ENCODE results near the gene TBC1D22A. TPM values are rescaled to one million over a fixed set of nuclear protein-coding genes. Genes with fewer than 3 reads are reported as not detected.
A peak's percentile ranks its signal among the peaks of the same experiment; 100 is the strongest.
"Not testable (repeated sequence)": the region's sequence is repeated elsewhere in the genome, so short reads cannot be mapped to it uniquely, and the experiment has no call there.

TBC1D22A gene
- polyA plus RNA-seq, 1 experiment: 19.8 TPM

GRCh38 chr22:47168441-47168840, 406.0 kb downstream of the TBC1D22A start:
- no peak overlapping the region for H3K4me3 ChIP-seq (ENCODE audit: low read depth, low read length)
- no peak for DNase-seq (ENCODE audit: low read depth, low spot score)
- H3K9me3 ChIP-seq (ENCODE audit: control insufficient read depth, insufficient read depth, low read length): no peaks in the 10 kb centered on the region; the same call in 1 of the 2 replicates
- H3K27me3 ChIP-seq (ENCODE audit: control insufficient read depth, insufficient read depth, low read length): no peaks in the 10 kb centered on the region
- ChIA-PET CTCF (no interaction called here), POLR2A (no interaction called here)
- no peak for TF ChIP-seq CTCF (IDR thresholded peaks at IDR 0.05; ENCODE audit: low read depth, low read length)
- H3K27ac ChIP-seq (ENCODE audit: low read depth, low read length): no peak overlapping the region

GRCh38 chr22:47168900-47169800, 406.7 kb downstream of the TBC1D22A start:
- H3K27ac ChIP-seq (ENCODE audit: low read depth, low read length): no peak overlapping the region
- peak; percentile 35 for TF ChIP-seq CTCF (IDR thresholded peaks at IDR 0.05; ENCODE audit: low read depth, low read length)
- H3K4me3 ChIP-seq (ENCODE audit: low read depth, low read length): no peak overlapping the region
- H3K9me3 ChIP-seq (ENCODE audit: control insufficient read depth, insufficient read depth, low read length): peaks cover 2% of the 10 kb centered on the region; the same call in 1 of the 2 replicates
- no peaks in the 10 kb centered on the region for H3K27me3 ChIP-seq (ENCODE audit: control insufficient read depth, insufficient read depth, low read length)
- POLR2A ChIA-PET: no interaction called here
- CTCF ChIA-PET: no interaction called here
- no peak for DNase-seq (ENCODE audit: low read depth, low spot score)

- CTCF ChIA-PET: no interaction called here
These were observed 407.3 kb downstream of the TBC1D22A start for GRCh38 chr22:47169801-47170140.

GRCh38 chr22:47170511-47171440, 408.3 kb downstream of the TBC1D22A start:
- DNase-seq (ENCODE audit: low read depth, low spot score); H3K27ac ChIP-seq (ENCODE audit: low read depth, low read length); POLR2A ChIA-PET; H3K4me3 ChIP-seq (ENCODE audit: low read depth, low read length); CTCF ChIA-PET; H3K27me3 ChIP-seq (ENCODE audit: control insufficient read depth, insufficient read depth, low read length): not testable (repeated sequence)
- H3K9me3 ChIP-seq (ENCODE audit: control insufficient read depth, insufficient read depth, low read length): peaks cover 12% of the 10 kb centered on the region; the same call in 1 of the 2 replicates

More at GRCh38 chr22:47169801-47170140, 407.3 kb downstream of the TBC1D22A start:
- Histone ChIP-seq H3K27me3 (ENCODE audit: control insufficient read depth, insufficient read depth, low read length) (no peaks in the 10 kb centered on the region), H3K27ac (ENCODE audit: low read depth, low read length) (no peak overlapping the region), H3K4me3 (ENCODE audit: low read depth, low read length) (no peak overlapping the region), H3K9me3 (ENCODE audit: control insufficient read depth, insufficient read depth, low read length) (peaks cover 8% of the 10 kb centered on the region; the same call in 1 of the 2 replicates)
- no peak for DNase-seq (ENCODE audit: low read depth, low spot score)
- POLR2A ChIA-PET: no interaction called here
- TF ChIP-seq CTCF (IDR thresholded peaks at IDR 0.05; ENCODE audit: low read depth, low read length): no peak

GRCh38 chr22:47171441-47172221, 409.2 kb downstream of the TBC1D22A start:
- no peaks in the 10 kb centered on the region for H3K27me3 ChIP-seq (ENCODE audit: control insufficient read depth, insufficient read depth, low read length)
- POLR2A ChIA-PET: no interaction called here

More at GRCh38 chr22:47171441-47172221, 409.2 kb downstream of the TBC1D22A start:
- H3K9me3 ChIP-seq (ENCODE audit: control insufficient read depth, insufficient read depth, low read length): peaks cover 14% of the 10 kb centered on the region; the same call in 1 of the 2 replicates
- no peak overlapping the region for H3K4me3 ChIP-seq (ENCODE audit: low read depth, low read length)
- DNase-seq (ENCODE audit: low read depth, low spot score): no peak
- TF ChIP-seq CTCF (IDR thresholded peaks at IDR 0.05; ENCODE audit: low read depth, low read length): no peak
- H3K27ac ChIP-seq (ENCODE audit: low read depth, low read length): no peak overlapping the region
- CTCF ChIA-PET: no interaction called here

Data from AG04450 (cell line).